HG02870 (cell line): ENCODE measurements around the gene HSPG2.

Experiments
- ATAC-seq: cut with Tn5 transposase; IDR thresholded peaks from one replicate; pipeline ENCODE4 v1.9.1; 2021; ENCODE audit warnings: mild to moderate bottlenecking, moderate library complexity; ENCODE audit not compliant: unreplicated experiment

HSPG2 gene

DNA sequence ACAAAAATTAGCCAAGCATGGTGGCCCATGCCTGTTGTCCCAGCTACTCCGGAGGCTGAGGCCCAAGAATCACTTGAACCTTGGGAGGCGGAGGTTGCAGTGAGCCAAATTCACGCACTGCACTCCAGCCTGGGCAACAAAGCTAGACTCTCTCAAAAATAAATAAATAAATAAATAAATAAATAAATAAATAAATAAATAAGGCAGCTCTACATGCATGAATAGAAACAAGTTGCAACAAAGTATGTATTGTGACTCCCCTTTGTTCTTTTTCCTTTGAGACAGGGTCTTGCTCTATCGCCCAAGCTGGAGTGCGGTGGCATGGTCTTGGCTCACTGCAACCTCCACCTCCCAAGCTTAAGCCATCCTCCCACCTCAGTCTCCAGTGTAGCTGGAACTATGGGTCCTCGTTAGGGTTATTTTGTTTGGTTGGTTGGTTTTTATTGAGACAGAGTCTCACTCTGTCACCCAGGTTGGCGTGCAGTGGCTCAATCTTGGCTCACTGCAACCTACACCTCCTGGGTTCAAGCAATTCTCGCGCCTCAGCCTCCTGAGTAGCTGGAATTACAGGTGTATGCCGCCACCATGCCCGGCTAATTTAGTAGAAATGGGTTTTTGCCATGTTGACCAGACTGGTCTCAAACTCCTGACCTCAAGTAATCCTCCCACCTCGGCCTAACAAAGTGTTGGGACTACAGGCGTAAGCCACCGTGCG is 162.1 kb downstream of the HSPG2 start:
- no peak for ATAC-seq

DNA sequence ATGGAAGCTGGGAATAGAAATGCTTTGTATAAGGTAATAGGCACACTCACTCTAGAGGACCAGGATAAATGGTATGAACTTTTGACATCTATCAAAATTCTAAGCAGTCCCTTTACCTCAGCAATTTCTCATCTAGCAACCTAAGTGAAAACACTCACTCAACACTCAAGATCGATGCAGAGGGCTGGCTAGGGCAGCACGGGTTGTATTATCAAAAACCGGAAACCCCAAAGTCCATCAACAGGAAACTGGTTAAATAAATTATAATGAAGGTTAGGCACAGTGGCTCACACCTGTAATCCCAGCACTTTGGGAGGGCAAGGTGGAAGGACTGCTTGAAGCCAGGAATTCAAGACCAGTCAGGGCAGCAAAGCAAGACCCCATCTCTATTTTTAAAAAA is 163.5 kb downstream of the HSPG2 start:
- no peak for ATAC-seq
